Activated CD4-positive, alpha-beta memory T cell treated with anti-CD3 and anti-CD28 coated beads, Interleukin-2, amount 10 ng/mL, durations not matched to agents 7 days and 5 days (primary cell): Measurements from ENCODE around the gene TOMM22. TPM values are rescaled to one million over a fixed set of nuclear protein-coding genes. Genes with fewer than 3 reads are reported as not detected.

Experiments
- CTCF ChIA-PET: fragments of 350-600 bp; sonication (Branson Sonifier 250); formaldehyde crosslinking; loops from one replicate; lab custom pipeline; 2021; ENCODE audit warnings: antibody characterized with exemption, inconsistent platforms; lab: Charles Lee
- POLR2A ChIA-PET: fragments of 350-600 bp; sonication (Branson Sonifier 250); formaldehyde crosslinking; loops from one replicate; lab custom pipeline; 2021; ENCODE audit warnings: antibody characterized with exemption; lab: Charles Lee
- DNase-seq: peaks from one replicate; pipeline ENCODE4 v3.0.0-alpha.2; 2020
- H3K27ac Mint-ChIP-seq: one replicate; pipeline ENCODE4 v1.8.0; 2021; ENCODE audit warnings: mild to moderate bottlenecking, mixed read lengths
- H3K27me3 Mint-ChIP-seq: one replicate; pipeline ENCODE4 v1.8.0; 2021; ENCODE audit warnings: mixed read lengths
- H3K36me3 Mint-ChIP-seq: one replicate; pipeline ENCODE4 v1.8.0; 2021; ENCODE audit warnings: low read depth, mixed read lengths
- H3K4me1 Mint-ChIP-seq: one replicate; pipeline ENCODE4 v1.8.0; 2021; ENCODE audit warnings: mixed read lengths
- H3K4me3 Mint-ChIP-seq: one replicate; pipeline ENCODE4 v1.8.0; 2021; ENCODE audit warnings: mild to moderate bottlenecking, mixed read lengths
- H3K9me3 Mint-ChIP-seq: one replicate; pipeline ENCODE4 v1.8.0; 2021; ENCODE audit warnings: mixed read lengths
- total RNA-seq, 2 experiments: library from RNA; stranded (reverse); gene quantifications; one replicate each; pipeline ENCODE4 v1.2.3, GENCODE V29; 2021

TOMM22 gene
- total RNA-seq, 2 experiments from 2014 or later, result 60.4 to 63.0 TPM

DNA sequence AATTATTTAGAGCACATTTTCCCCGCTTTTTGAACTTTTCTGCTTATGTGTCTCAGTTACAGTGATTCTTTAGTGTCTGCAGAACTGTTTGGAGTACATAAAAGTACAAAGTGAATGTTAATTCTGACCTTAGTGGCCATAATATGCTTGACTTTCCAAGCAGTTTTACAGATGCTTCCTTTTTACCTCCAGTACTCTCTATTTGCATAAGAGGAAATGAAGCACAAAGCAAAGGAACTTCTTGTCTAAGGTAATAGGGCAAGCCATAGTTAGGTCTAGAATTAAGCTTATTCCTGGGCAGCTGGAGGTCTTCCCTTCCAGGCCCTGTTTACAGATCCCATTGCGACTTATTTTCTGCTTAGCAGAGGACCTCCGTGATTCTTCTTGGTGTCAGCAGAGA is 27.5 kb downstream of the TOMM22 start:
- Mint-ChIP-seq H3K27ac (peak overlapping the region; percentile 66), H3K9me3 (no peaks in the 10 kb centered on the region)
- CTCF ChIA-PET, result interaction anchor here (1.6 kb wide), 1 partner anchor 16 kb away, joined by 5 read pairs; no protein-coding TSS in a partner anchor

DNA sequence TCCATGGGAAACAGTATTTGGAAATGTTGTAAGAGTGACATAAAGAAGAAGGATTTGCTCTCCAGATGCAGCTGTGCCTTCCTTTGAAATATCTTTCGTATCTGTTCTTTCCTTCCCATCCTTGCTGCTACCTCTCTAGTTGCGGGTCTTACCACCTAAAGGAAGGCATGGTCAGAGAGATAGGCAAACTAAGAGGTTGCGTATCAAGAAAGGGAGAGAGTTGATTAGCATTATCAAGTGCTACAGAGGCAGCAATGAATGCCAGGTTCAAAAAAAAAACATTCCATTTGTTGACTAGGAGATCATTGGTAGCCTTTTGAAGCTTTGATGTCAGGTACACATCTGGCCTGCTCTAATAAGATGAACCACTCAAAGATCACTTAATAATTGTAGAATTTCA is 28.6 kb downstream of the TOMM22 start:
- Mint-ChIP-seq H3K27me3 (no peaks in the 10 kb centered on the region), H3K4me1 (peaks cover 66% of the 10 kb centered on the region), H3K4me3 (no peak overlapping the region), H3K36me3 (peaks cover 66% of the 10 kb centered on the region), H3K27ac (no peak overlapping the region), H3K9me3 (no peaks in the 10 kb centered on the region)
- ChIA-PET CTCF (interaction anchor here (1.6 kb wide), 1 partner anchor 15 kb away, joined by 5 read pairs; no protein-coding TSS in a partner anchor), POLR2A (interaction anchor here (0.6 to 7.5 kb wide), 8 partner anchors 12 to 41 kb away, joined by 3 to 74 read pairs (median 5); partner anchors contain the start of gene TOMM22)
- no peak for DNase-seq

More for the DNA sequence above, 27.5 kb downstream of the TOMM22 start:
- H3K4me1 Mint-ChIP-seq, result peaks cover 66% of the 10 kb centered on the region
- H3K4me3 Mint-ChIP-seq, result no peak overlapping the region
- POLR2A ChIA-PET, result interaction anchor here (1.1 to 7.5 kb wide), 5 partner anchors 11 to 42 kb away, joined by 4 to 74 read pairs (median 7); no protein-coding TSS in a partner anchor
- peaks cover 57% of the 10 kb centered on the region for H3K36me3 Mint-ChIP-seq
- no peaks in the 10 kb centered on the region for H3K27me3 Mint-ChIP-seq
- no peak for DNase-seq

DNA sequence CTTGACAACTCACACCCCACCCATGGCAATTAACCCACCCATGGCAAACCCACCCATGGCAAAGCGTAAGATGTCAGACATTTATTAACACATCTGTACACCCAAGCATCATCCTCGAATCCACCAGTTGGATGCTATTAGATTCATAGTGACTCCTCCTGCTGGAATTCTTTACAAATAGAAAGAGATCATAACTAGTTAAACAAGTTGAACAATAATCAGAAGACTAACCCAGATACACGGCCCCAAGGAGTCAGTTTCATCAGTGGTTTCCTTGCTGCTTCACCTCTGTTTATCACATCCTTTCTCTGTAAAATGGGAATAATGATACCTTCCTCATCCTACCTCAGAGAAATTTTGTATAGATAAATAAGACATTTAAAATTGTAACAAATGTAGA is 29.1 kb downstream of the TOMM22 start:
- no peak for DNase-seq
- POLR2A ChIA-PET, result interaction anchor here (0.6 to 5.6 kb wide), 2 partner anchors 13 to 15 kb away, joined by 3 to 74 read pairs; no protein-coding TSS in a partner anchor
- peaks cover 71% of the 10 kb centered on the region for H3K36me3 Mint-ChIP-seq
- H3K4me3 Mint-ChIP-seq, result no peak overlapping the region
- no peaks in the 10 kb centered on the region for H3K27me3 Mint-ChIP-seq
- peaks cover 67% of the 10 kb centered on the region for H3K4me1 Mint-ChIP-seq
- H3K27ac Mint-ChIP-seq, result no peak overlapping the region
- no peaks in the 10 kb centered on the region for H3K9me3 Mint-ChIP-seq
- CTCF ChIA-PET, result no interaction called here

DNA sequence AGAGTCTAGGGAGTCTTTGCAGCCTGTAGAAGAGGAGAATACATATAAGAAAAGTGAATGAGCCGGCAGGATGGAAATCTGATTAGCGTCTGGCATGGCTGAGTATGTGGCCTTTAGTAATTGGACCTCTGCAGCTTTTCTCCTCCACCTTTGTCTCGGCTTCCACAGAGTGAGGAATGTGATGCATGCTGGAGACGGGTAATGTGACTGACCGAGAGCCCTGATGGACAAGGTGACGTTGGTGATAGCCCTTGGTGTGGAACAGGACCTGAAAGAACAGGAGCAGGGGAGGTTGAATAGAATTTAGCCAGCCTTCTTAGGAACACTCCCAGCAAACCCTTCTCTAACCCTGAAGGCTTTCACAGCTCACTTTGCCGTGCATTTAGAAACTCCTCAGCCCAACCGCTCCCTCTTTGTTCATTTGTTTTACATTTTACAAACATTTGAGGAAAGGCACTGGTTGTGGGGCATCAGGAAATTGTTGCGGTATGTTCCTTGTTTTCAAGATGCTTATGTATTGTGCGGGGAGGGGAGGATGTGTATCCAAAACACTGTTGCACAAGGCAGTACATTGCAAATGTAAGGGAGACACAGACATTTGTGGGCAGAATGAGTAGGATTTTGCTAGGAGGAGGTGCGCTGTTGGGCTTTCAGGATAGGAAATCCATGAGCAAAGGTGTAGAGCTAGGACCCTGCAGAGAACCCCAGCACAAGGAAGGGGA is 30.9 kb downstream of the TOMM22 start:
- Mint-ChIP-seq H3K4me3 (no peak overlapping the region), H3K27ac (no peak overlapping the region), H3K36me3 (peaks cover 73% of the 10 kb centered on the region), H3K9me3 (no peaks in the 10 kb centered on the region), H3K27me3 (no peaks in the 10 kb centered on the region), H3K4me1 (peaks cover 60% of the 10 kb centered on the region)
- POLR2A ChIA-PET, result interaction anchor here (0.9 kb wide), 1 partner anchor 17 kb away, joined by 4 read pairs; no protein-coding TSS in a partner anchor
- CTCF ChIA-PET, result no interaction called here
- DNase-seq, result no peak

DNA sequence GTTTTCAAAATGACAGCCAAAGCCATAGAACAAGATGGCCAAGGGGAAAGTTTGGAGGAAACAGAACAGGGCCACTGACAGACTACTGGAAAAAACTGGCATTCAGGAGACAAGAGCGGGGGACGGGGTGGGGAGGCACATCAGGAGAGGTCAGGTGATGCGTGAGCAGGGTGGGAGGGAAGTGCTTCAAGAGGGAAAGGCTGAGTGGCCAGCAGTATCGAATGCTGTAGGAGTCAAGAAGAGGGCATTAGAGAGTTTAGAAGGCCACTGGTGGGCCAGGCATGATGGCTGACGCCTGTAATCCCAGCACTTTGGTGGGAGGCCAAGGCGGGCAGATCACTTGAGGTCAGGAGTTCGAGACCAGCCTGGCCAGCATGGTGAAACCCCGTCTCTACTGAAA is 32.2 kb downstream of the TOMM22 start:
- no peak for DNase-seq
- peaks cover 48% of the 10 kb centered on the region for H3K4me1 Mint-ChIP-seq
- no peaks in the 10 kb centered on the region for H3K9me3 Mint-ChIP-seq
- H3K27ac Mint-ChIP-seq, result no peak overlapping the region
- H3K4me3 Mint-ChIP-seq, result no peak overlapping the region
- peaks cover 71% of the 10 kb centered on the region for H3K36me3 Mint-ChIP-seq
- ChIA-PET POLR2A (interaction anchor here (2.3 kb wide), 1 partner anchor 19 kb away, joined by 17 read pairs; no protein-coding TSS in a partner anchor), CTCF (interaction anchor here (1.0 kb wide), 1 partner anchor 11 kb away, joined by 3 read pairs; no protein-coding TSS in a partner anchor)
- no peaks in the 10 kb centered on the region for H3K27me3 Mint-ChIP-seq

DNA sequence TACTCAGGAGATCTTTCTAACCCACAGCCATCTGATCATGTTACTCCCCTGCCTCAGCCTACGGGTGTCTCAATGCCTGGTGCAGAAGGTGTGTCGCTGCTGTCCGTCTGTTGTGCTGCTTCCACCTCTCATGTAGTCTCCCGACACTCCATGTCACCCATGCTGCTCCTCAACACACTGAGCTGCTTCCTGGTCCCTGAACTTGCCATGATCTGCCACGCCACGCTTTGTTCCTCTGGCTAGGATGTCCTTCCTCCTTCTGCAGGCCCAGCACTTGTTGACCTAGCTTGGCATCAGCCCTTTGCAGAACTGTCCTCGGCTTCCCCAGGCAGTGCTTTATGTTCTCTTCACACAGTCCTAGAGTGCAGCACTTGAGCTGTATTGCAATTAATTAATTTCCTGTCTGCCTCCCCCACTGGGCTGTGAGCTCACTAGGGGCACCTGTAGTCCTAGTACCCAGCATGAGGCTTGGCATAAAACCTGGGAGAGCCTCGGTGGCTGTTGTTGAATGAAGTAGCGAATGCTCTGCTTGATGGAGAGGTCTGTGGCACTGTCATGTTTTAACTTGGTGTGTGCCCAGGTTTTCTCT is 33.5 kb downstream of the TOMM22 start:
- Mint-ChIP-seq H3K9me3 (no peaks in the 10 kb centered on the region), H3K27me3 (no peaks in the 10 kb centered on the region), H3K36me3 (peaks cover 73% of the 10 kb centered on the region), H3K27ac (peak overlapping the region; percentile 16), H3K4me1 (peaks cover 39% of the 10 kb centered on the region), H3K4me3 (no peak overlapping the region)
- CTCF ChIA-PET, result interaction anchor here (1.0 kb wide), 1 partner anchor 9 kb away, joined by 3 read pairs; no protein-coding TSS in a partner anchor
- POLR2A ChIA-PET, result interaction anchor here (1.0 to 2.3 kb wide), 3 partner anchors 17 to 24 kb away, joined by 4 to 17 read pairs (median 5); no protein-coding TSS in a partner anchor
- no peak for DNase-seq

DNA sequence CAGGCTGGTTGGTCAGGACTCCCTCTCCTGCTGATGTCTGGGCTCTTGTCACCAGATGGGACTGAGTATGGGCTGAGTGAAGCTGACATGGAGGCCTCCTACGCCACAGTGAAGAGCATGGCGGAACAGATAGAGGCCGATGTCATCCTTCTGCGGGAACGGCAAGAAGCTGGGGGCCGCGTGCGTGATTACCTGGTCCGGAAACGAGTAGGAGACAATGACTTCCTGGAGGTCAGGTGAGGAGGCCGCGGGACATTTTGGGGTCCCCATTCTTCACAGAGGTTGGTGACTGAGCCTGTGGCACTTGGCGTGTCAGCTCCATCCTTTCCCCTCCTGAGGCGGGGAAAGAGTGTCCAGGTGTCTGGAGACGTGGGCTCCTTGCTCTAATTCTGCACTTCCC is 34.1 kb downstream of the TOMM22 start:
- CTCF ChIA-PET, result interaction anchor here (1.0 kb wide), 1 partner anchor 9 kb away, joined by 10 read pairs; no protein-coding TSS in a partner anchor
- no peak overlapping the region for H3K4me3 Mint-ChIP-seq
- no peaks in the 10 kb centered on the region for H3K9me3 Mint-ChIP-seq
- H3K27me3 Mint-ChIP-seq, result no peaks in the 10 kb centered on the region
- no peak overlapping the region for H3K27ac Mint-ChIP-seq
- peaks cover 72% of the 10 kb centered on the region for H3K36me3 Mint-ChIP-seq
- peaks cover 33% of the 10 kb centered on the region for H3K4me1 Mint-ChIP-seq
- DNase-seq, result no peak
- POLR2A ChIA-PET, result interaction anchor here (1.0 to 2.3 kb wide), 3 partner anchors 17 to 23 kb away, joined by 4 to 17 read pairs (median 5); no protein-coding TSS in a partner anchor

DNA sequence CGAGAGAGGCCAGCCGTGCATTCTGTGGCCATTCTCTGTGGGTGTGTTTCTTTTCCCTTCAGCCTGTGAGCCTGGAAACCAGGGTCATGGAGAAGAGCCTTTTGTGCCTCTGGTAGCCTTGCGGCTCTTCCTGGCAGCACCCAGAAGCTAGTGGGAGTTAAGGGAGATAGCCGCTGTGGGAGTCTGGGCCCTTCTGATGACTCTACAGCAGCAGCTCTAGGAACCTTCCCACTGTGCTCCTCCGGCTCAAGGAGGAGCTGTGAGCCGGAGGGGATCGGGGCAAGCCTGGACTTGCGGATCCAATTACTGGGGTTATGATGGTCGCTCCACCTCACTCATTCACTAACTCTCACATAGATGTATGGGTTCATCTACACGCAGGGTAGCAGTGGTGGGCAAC is 34.5 kb downstream of the TOMM22 start:
- no peak for DNase-seq
- ChIA-PET POLR2A (interaction anchor here (2.3 to 2.4 kb wide), 2 partner anchors 11 to 16 kb away, joined by 13 to 17 read pairs; partner anchors contain the start of gene GTPBP1), CTCF (interaction anchor here (1.0 kb wide), 1 partner anchor 9 kb away, joined by 10 read pairs; no protein-coding TSS in a partner anchor)
- H3K4me1 Mint-ChIP-seq, result peaks cover 30% of the 10 kb centered on the region
- no peaks in the 10 kb centered on the region for H3K9me3 Mint-ChIP-seq
- H3K36me3 Mint-ChIP-seq, result peaks cover 72% of the 10 kb centered on the region
- H3K27me3 Mint-ChIP-seq, result no peaks in the 10 kb centered on the region
- no peak overlapping the region for H3K4me3 Mint-ChIP-seq
- H3K27ac Mint-ChIP-seq, result no peak overlapping the region

DNA sequence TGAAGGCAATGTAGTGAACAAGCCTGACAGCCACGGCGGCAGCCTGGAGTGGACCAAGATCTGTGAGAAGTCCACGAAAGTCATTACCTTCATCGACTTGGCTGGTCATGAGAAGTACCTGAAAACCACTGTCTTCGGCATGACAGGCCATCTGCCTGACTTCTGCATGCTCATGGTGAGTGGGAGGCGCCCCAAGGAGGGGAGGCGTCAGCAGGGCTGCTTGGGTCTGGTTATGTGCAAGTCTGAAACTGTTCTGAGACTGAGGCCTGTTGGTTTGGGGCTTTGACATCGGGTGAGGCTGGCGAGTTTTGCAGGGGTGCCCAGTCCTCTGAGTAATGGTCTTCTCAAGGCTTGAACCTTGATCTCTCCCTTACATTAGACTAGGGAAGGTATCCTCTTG is 35.1 kb downstream of the TOMM22 start:
- ChIA-PET CTCF (interaction anchor here (1.0 kb wide), 1 partner anchor 8 kb away, joined by 10 read pairs; no protein-coding TSS in a partner anchor), POLR2A (interaction anchor here (2.4 to 3.1 kb wide), 2 partner anchors 12 to 16 kb away, joined by 13 to 23 read pairs; partner anchors contain the start of gene GTPBP1)
- Mint-ChIP-seq H3K27ac (no peak overlapping the region), H3K36me3 (peaks cover 75% of the 10 kb centered on the region), H3K4me1 (peaks cover 32% of the 10 kb centered on the region), H3K4me3 (no peak overlapping the region), H3K27me3 (no peaks in the 10 kb centered on the region), H3K9me3 (no peaks in the 10 kb centered on the region)
- no peak for DNase-seq

DNA sequence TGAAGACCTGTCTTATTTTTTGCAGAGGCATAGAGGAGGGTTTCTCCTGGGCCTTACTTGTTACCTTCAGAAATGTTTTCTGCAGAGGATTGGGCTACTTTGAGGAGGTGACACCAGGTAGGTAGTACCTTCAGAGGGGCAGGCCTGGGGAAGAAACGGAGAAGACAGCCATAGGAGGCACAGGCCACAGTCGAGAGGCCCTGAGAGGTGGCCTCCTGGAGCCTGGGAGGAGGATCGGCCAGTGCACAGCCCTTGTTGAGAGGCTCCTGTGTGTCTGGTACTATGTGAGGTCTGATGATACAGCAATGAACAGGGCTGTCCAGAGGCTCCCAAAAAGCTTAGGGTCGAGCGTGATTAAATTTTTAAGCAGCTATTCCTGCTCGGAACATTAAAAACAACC is 35.5 kb downstream of the TOMM22 start:
- peaks cover 28% of the 10 kb centered on the region for H3K4me1 Mint-ChIP-seq
- no peak overlapping the region for H3K27ac Mint-ChIP-seq
- ChIA-PET CTCF (no interaction called here), POLR2A (interaction anchor here (1.3 to 3.1 kb wide), 3 partner anchors 12 to 19 kb away, joined by 4 to 23 read pairs (median 13); partner anchors contain the start of gene GTPBP1)
- H3K36me3 Mint-ChIP-seq, result peaks cover 75% of the 10 kb centered on the region
- H3K4me3 Mint-ChIP-seq, result no peak overlapping the region
- DNase-seq, result no peak
- no peaks in the 10 kb centered on the region for H3K27me3 Mint-ChIP-seq
- H3K9me3 Mint-ChIP-seq, result no peaks in the 10 kb centered on the region

DNA sequence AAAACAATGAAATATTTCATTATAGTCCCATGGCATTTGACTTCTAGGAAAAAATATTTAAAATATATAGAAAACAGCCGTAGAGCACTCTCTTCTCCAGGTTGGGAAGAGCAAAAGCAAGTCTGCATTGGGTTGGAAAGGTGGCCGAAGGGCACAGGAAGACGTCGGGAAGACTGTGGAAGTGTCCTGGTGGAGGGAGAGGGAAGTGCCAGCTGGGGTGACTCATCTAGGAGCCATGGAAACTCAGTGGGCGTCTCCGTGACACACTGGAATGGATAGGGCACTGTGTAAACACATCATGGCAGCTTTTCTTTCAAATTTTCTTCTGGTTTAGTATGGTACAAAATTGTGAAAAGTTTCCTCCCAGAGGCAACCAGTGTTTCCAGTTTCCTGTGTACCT is 36.7 kb downstream of the TOMM22 start:
- ChIA-PET CTCF (interaction anchor here (0.6 kb wide), 1 partner anchor 34 kb away, joined by 3 read pairs; no protein-coding TSS in a partner anchor), POLR2A (interaction anchor here (0.7 to 3.1 kb wide), 4 partner anchors 10 to 17 kb away, joined by 3 to 23 read pairs (median 8); partner anchors contain the start of gene GTPBP1)
- no peak overlapping the region for H3K27ac Mint-ChIP-seq
- no peak overlapping the region for H3K4me3 Mint-ChIP-seq
- no peak for DNase-seq
- no peaks in the 10 kb centered on the region for H3K9me3 Mint-ChIP-seq
- peaks cover 19% of the 10 kb centered on the region for H3K4me1 Mint-ChIP-seq
- no peaks in the 10 kb centered on the region for H3K27me3 Mint-ChIP-seq
- peaks cover 73% of the 10 kb centered on the region for H3K36me3 Mint-ChIP-seq

DNA sequence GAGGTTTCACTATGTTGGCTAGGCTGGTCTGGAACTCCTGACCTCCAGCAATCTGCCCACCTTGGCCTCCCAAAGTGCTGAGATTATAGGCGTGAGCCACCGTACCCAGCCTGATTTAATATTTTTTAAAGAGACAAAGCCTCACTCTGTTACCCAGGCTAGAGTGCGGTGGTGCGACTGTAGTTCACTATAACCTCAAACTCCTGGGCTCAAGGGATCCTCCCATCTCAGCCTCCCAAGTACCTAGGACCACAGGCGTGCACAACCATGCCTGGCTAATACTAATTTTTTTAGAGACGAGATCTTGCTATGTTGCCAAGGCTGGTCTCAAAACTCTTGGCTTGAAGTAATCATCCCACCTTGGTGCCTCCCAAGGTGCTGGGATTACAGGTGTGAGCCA is 37.4 kb downstream of the TOMM22 start:
- Mint-ChIP-seq H3K4me1 (peaks cover 14% of the 10 kb centered on the region), H3K4me3 (no peak overlapping the region), H3K27ac (no peak overlapping the region), H3K36me3 (peaks cover 77% of the 10 kb centered on the region), H3K27me3 (no peaks in the 10 kb centered on the region), H3K9me3 (no peaks in the 10 kb centered on the region)
- DNase-seq, result no peak
- ChIA-PET CTCF (interaction anchor here (0.7 kb wide), 1 partner anchor 290 kb away, joined by 3 read pairs; no protein-coding TSS in a partner anchor), POLR2A (interaction anchor here (1.1 to 3.1 kb wide), 3 partner anchors 13 to 20 kb away, joined by 3 to 23 read pairs (median 8); partner anchors contain the start of gene GTPBP1)
